Glutamatergic neuron (in vitro differentiated cells): Measurements from ENCODE around the gene ARHGEF26. TPM values are rescaled to one million over a fixed set of nuclear protein-coding genes. Genes with fewer than 3 reads are reported as not detected.

Experiments
- DNase-seq: peaks from one replicate; pipeline ENCODE4 v3.0.0; 2022
- H3K27ac Mint-ChIP-seq: one replicate; pipeline ENCODE4 v1.8.0; 2020; ENCODE audit warnings: mild to moderate bottlenecking, mixed read lengths, inconsistent platforms; ENCODE audit not compliant: unreplicated experiment
- H3K27me3 Mint-ChIP-seq: one replicate; pipeline ENCODE4 v1.8.0; 2020; ENCODE audit warnings: mild to moderate bottlenecking, moderate library complexity, mixed read lengths, inconsistent platforms; ENCODE audit not compliant: unreplicated experiment
- H3K36me3 Mint-ChIP-seq: one replicate; pipeline ENCODE4 v1.8.0; 2020; ENCODE audit warnings: mild to moderate bottlenecking, mixed read lengths, inconsistent platforms; ENCODE audit not compliant: unreplicated experiment
- H3K4me1 Mint-ChIP-seq: one replicate; pipeline ENCODE4 v1.8.0; 2020; ENCODE audit warnings: mild to moderate bottlenecking, low read depth, mixed read lengths, inconsistent platforms; ENCODE audit not compliant: unreplicated experiment
- H3K4me3 Mint-ChIP-seq: one replicate; pipeline ENCODE4 v1.8.0; 2020; ENCODE audit warnings: mild to moderate bottlenecking, mixed read lengths, inconsistent platforms; ENCODE audit not compliant: unreplicated experiment
- H3K9me3 Mint-ChIP-seq: one replicate; pipeline ENCODE4 v1.8.0; 2020; ENCODE audit warnings: mild to moderate bottlenecking, moderate library complexity, mixed read lengths, inconsistent platforms; ENCODE audit not compliant: unreplicated experiment
- CTCF ChIP-seq: fragments of 200-600 bp; sonication (generic); IDR thresholded peaks from one replicate; pipeline ENCODE4 v1.5.0; 2021; ENCODE audit not compliant: partially characterized antibody, unreplicated experiment
- total RNA-seq: library from RNA; stranded (reverse); fragmentation: NEBNext Ultra II Directional; extraction: Animal tissue kit (Norgen Biotek cat#: 25700); gene quantifications from one replicate; pipeline ENCODE4 v1.2.1, GENCODE V29; 2021; ENCODE audit not compliant: unreplicated experiment

Gene ARHGEF26
- total RNA-seq, 1 donor from 2014 or later = 4.4 TPM

GRCh38 chr3:154131830-154132229 lies 10.6 kb downstream of the ARHGEF26 start:
- Mint-ChIP-seq H3K4me1 (peaks cover 26% of the 10 kb centered on the region), H3K36me3 (peaks cover 5% of the 10 kb centered on the region), H3K9me3 (peaks cover 5% of the 10 kb centered on the region), H3K4me3 (no peak overlapping the region), H3K27ac (no peak overlapping the region), H3K27me3 (no peaks in the 10 kb centered on the region)
- no peak for TF ChIP-seq CTCF
- no peak for DNase-seq

- no peak for DNase-seq
- peaks cover 30% of the 10 kb centered on the region for H3K4me1 Mint-ChIP-seq
- H3K9me3 Mint-ChIP-seq = peaks cover 5% of the 10 kb centered on the region
- H3K27me3 Mint-ChIP-seq = no peaks in the 10 kb centered on the region
- no peak overlapping the region for H3K4me3 Mint-ChIP-seq
- H3K27ac Mint-ChIP-seq = no peak overlapping the region
- H3K36me3 Mint-ChIP-seq = peaks cover 5% of the 10 kb centered on the region
- no peak for TF ChIP-seq CTCF
Observed at GRCh38 chr3:154132777-154133375, 11.7 kb downstream of the ARHGEF26 start.

GRCh38 chr3:154135511-154136173 lies 14.5 kb downstream of the ARHGEF26 start:
- H3K4me1 Mint-ChIP-seq = peaks cover 40% of the 10 kb centered on the region
- peaks cover 5% of the 10 kb centered on the region for H3K9me3 Mint-ChIP-seq
- peaks cover 2% of the 10 kb centered on the region for H3K27me3 Mint-ChIP-seq

GRCh38 chr3:154137036-154137435 lies 15.8 kb downstream of the ARHGEF26 start:
- TF ChIP-seq CTCF = no peak
- H3K9me3 Mint-ChIP-seq = peaks cover 5% of the 10 kb centered on the region
- peaks cover 5% of the 10 kb centered on the region for H3K36me3 Mint-ChIP-seq
- H3K27me3 Mint-ChIP-seq = peaks cover 2% of the 10 kb centered on the region
- DNase-seq = no peak
- H3K27ac Mint-ChIP-seq = peak overlapping the region; percentile 59
- no peak overlapping the region for H3K4me3 Mint-ChIP-seq
- peaks cover 45% of the 10 kb centered on the region for H3K4me1 Mint-ChIP-seq

More at GRCh38 chr3:154135511-154136173, 14.5 kb downstream of the ARHGEF26 start:
- TF ChIP-seq CTCF = no peak
- Mint-ChIP-seq H3K36me3 (peaks cover 5% of the 10 kb centered on the region), H3K4me3 (no peak overlapping the region), H3K27ac (no peak overlapping the region)
- no peak for DNase-seq

- H3K36me3 Mint-ChIP-seq = peaks cover 3% of the 10 kb centered on the region
Observed at GRCh38 chr3:154139996-154140436, 18.8 kb downstream of the ARHGEF26 start.

More at GRCh38 chr3:154139996-154140436, 18.8 kb downstream of the ARHGEF26 start:
- Mint-ChIP-seq H3K4me1 (peaks cover 31% of the 10 kb centered on the region), H3K9me3 (no peaks in the 10 kb centered on the region), H3K27ac (no peak overlapping the region), H3K4me3 (no peak overlapping the region), H3K27me3 (peaks cover 2% of the 10 kb centered on the region)
- DNase-seq = no peak
- no peak for TF ChIP-seq CTCF
